Stimulated activated CD8-positive, alpha-beta memory T cell treated with anti-CD3 and anti-CD28 coated beads, Interleukin-4, amount 100 ng/mL, for 48 hours (primary cell): Measurements from ENCODE around the gene TRPV5.

Experiments
- DNase-seq: peaks from one replicate; pipeline ENCODE4 v3.0.0-alpha.2; 2020

The TRPV5 gene

DNA sequence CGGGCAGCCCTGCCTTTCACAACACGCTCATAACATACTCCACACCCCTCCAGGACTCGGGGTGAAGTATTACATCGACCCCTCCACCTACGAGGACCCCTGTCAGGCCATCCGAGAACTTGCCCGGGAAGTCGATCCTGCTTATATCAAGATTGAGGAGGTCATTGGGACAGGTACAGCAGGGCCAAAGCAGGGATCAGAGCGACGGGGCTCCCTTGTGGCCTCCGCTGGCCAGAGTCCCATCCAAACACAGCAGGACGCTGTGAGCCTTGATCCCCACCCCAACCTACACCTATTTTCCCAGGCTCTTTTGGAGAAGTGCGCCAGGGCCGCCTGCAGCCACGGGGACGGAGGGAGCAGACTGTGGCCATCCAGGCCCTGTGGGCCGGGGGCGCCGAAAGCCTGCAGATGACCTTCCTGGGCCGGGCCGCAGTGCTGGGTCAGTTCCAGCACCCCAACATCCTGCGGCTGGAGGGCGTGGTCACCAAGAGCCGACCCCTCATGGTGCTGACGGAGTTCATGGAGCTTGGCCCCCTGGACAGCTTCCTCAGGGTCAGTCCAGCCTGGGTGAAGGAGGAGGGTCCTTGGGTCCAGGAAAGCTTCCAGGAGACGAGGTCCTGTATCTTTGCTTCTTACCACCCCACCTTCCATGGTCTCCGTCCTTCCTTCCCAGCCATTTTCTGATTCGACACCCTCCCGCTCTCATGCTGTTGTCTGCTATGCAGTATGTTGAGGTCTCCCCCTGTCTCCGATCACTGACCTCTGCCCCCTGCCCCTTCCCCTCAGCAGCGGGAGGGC lies 65.2 kb downstream of the TRPV5 start:
- DNase-seq = no peak

DNA sequence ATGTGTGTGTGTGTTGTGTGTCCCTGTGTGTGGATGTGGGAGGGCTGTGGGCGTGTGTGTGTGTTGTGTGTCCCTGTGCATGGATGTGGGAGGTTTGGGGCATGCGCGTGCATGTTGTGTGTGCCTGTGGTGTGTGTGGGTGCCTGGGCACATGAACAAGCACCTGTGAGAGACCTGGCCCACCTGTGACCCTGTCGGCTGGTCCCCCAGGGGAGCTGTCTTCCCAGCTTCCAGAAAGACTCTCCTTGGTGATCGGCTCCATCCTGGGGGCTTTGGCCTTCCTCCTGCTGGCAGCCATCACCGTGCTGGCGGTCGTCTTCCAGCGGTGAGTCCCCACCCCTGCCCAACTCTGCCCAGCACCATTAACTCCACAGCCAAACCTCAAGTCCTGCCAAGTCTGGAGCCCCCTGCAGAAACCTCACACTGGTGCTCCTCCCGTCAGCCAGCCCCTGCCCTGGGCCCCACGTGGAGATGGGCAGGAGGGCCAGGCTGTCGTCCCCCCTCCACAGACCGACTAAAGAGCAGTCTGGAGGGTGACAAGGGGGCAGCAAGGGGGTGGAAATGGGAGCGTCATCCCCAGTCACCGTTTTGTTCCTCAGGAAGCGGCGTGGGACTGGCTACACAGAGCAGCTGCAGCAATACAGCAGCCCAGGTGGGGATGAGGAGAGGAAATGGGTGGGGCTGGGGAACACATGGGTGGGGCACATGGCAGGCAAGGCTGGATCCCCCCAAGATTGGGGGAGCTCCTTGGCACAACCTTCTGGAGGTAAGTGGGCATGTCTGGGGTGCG lies 66.0 kb downstream of the TRPV5 start:
- no peak for DNase-seq

DNA sequence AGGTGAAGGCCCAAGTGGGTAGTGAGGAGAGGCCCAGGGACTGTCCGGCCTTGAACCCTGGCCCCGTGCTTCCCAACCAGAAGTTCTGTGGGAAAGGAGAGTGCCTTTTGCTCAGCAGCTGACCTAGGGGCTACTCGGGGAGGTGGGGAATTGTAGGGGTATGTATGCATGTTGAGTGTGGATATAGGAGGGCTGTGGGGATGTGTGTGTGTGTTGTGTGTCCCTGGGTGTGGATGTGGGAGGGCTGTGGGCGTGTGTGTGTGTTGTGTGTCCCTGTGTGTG lies 66.5 kb downstream of the TRPV5 start:
- DNase-seq = no peak

DNA sequence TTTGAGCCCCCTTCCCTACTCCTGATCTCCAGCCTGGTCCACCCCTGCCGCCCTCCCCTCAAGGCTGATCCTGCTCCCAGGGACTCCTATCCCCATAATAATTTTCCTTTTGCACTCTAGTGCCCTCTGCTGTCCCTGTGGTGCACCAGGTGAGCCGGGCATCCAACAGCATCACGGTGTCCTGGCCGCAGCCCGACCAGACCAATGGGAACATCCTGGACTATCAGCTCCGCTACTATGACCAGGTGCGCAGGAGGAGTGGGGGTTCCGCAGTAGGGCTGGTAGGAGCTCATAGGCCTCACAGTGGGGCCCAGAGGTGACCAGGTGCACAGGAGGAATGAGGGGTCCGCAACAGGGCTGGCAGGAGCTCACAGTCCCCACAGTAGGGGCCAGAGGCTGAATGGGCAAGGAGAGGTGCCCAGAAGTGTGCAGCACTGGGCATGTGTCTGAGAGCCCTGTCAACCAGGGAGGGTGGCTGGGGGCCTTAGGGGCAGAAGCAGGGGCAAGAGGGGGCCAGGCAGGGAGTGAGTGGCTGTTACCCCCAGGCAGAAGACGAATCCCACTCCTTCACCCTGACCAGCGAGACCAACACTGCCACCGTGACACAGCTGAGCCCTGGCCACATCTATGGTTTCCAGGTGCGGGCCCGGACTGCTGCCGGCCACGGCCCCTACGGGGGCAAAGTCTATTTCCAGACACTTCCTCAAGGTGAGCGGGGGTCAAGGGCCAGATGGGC lies 67.0 kb downstream of the TRPV5 start:
- DNase-seq = no peak

DNA sequence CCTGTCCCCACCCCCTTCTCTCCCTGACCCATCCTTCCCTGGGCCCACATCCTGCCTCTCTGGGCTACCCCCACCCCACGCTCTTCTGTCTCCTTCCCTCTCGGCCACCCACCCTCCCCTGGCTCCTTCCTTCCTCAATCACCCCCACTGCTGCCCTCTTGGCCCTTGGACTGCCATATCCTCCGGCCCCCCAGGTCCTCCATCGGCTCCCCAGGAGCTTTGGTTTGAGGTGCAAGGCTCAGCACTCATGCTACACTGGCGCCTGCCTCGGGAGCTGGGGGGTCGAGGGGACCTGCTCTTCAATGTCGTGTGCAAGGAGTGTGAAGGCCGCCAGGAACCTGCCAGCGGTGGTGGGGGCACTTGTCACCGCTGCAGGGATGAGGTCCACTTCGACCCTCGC lies 67.8 kb downstream of the TRPV5 start:
- no peak for DNase-seq

DNA sequence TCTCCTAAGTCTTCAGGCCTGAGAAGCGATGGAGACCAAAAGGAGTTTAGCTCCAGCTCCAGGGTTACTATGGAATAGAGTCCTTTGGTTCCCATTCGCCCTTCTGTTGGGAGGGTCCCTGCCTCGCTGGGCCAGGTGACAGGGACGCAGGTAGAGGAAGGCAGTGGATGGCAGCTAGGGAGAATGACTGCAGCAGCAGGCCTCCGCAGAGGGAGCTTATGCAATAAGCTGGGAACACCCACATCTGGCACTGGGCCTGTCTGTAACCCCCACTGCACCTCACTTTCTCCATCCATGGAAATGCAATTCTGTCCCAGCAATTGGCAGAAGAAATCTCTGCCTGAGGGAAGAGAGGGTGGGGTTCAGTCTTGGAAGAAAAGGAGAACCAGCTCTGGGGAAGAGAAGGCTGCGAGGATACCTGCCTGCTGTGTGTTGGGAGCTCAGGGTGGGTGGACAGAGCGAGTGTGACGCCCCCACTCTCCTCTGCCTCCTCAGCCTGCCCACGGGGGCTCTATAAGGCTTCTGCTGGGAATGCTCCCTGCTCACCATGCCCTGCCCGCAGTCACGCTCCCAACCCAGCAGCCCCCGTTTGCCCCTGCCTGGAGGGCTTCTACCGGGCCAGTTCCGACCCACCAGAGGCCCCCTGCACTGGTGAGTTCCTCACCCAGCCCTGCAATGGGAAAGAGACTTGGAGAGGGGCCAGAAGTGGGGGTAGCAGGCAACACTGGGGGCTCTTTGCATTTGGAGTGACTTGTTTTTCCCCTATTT lies 68.4 kb downstream of the TRPV5 start:
- DNase-seq = no peak

DNA sequence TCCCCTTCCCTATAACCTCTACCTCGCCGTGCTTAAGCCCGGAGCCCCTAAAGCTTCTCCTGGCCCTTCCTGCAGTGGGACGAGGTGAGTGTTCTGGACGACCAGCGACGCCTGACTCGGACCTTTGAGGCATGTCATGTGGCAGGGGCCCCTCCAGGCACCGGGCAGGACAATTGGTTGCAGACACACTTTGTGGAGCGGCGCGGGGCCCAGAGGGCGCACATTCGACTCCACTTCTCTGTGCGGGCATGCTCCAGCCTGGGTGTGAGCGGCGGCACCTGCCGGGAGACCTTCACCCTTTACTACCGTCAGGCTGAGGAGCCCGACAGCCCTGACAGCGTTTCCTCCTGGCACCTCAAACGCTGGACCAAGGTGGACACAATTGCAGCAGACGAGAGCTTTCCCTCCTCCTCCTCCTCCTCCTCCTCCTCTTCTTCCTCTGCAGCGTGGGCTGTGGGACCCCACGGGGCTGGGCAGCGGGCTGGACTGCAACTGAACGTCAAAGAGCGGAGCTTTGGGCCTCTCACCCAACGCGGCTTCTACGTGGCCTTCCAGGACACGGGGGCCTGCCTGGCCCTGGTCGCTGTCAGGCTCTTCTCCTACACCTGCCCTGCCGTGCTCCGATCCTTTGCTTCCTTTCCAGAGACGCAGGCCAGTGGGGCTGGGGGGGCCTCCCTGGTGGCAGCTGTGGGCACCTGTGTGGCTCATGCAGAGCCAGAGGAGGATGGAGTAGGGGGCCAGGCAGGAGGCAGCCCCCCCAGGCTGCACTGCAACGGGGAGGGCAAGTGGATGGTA lies 69.5 kb downstream of the TRPV5 start:
- DNase-seq = no peak

DNA sequence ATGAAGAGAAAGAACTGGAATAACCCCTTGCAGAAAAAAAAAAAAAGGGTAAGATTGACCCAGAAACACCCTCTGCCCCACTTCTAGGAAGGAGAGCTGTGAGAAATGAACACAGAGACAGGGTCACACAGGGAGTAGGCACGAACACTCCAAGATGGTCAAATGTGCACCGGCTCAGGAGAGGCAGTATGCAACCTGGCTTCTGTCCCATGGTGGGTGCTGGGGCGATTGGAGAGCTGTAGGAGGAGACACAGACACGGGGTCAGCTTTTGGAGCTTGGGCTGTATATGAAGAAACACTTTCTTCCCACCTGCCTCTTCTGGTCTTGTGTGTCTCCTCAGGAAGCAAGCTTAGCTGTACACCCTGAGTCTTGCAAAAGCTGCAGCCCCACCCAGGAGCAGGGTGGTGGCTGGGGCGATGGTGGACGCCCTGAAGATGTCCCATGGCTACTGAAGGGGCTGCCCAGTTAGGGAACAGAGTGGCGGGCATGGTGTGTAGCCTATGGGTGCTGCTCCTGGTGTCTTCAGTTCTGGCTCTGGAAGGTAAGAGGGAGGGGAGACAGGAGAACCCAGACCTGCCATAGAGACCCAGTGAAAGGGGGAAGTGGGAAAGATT lies 70.7 kb downstream of the TRPV5 start:
- DNase-seq = no peak

DNA sequence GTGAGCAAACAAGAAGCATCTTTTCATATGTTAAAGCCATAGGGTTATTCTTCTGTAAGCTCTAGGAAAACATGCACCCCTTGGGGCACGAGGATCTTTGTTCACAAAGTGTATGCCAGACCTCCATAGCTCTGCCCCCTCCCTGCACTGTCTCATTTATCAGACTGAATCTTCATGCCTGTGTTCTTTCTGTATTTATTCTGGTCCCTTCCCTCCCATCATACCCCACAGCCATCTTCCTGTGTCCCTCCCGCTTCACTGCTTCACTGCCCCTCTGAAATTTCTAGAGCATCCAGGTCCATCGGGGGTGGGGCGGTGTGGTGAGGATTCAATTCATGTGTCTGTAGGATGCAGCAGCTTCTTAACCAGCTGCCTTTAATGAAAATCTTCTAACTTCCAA lies 71.2 kb downstream of the TRPV5 start:
- DNase-seq = no peak

DNA sequence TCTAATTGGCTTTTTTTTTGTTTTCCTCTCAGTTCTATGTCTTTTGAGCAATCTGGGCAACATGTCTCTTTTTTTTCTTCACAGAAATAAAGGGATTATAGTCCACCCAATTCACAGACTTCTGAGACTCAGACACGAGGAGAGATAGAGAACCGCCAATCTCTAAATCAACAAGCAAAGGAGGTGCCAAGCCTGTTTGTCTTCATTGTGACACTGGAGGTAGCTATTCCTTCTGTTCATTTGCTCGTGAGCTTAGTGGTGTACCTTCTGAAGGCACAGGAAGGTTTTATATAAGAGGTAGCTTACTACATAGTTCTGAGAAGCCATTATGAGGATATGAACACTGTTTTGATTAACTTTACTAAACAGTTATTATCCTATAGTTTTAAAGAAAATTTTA lies 72.6 kb downstream of the TRPV5 start:
- no peak for DNase-seq

DNA sequence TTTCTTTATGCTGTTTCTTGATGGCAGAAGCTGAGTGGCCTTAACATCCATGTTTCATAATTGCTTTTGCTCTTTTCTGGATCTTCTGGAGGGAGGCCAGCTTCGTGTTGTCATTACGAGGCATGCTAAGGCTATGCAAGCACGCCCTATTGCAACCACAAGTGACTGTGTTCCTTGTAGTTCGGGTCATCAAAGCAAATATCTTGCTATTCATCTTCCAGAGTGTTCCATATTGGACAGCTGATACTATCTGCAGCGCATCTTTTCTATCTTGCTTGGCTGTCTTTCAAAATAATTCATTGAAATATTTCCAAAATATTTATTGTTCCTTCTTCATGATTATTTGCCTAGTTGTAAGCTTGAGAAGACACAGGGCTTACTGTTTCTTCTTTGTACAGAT lies 73.7 kb downstream of the TRPV5 start:
- no peak for DNase-seq

DNA sequence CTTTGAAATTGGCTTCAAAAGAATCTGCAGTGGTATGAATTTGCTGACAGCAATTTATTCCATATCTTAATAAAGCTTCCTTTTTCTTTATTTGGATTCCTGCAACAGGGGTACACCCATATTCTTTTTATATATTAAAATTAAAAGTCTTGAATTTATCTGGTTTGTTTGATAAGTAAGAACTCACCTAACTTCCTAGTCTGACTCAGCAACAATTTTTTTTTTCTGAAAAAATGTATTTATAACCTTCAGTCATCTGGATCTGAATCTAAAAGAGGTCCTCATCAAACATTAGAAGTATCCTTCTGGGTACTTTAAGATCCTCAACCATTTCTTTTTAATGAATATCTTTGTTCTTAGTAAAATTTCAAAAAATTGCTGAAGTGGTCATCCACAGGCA lies 74.1 kb downstream of the TRPV5 start:
- no peak for DNase-seq
